ENCODE measurements around the gene CTNNA3. TPM values are rescaled to one million over a fixed set of nuclear protein-coding genes. Genes with fewer than 3 reads are reported as not detected.

The CTNNA3 gene
- total RNA-seq, 1 donor from 2014 or later, result 0.30 TPM

DNA sequence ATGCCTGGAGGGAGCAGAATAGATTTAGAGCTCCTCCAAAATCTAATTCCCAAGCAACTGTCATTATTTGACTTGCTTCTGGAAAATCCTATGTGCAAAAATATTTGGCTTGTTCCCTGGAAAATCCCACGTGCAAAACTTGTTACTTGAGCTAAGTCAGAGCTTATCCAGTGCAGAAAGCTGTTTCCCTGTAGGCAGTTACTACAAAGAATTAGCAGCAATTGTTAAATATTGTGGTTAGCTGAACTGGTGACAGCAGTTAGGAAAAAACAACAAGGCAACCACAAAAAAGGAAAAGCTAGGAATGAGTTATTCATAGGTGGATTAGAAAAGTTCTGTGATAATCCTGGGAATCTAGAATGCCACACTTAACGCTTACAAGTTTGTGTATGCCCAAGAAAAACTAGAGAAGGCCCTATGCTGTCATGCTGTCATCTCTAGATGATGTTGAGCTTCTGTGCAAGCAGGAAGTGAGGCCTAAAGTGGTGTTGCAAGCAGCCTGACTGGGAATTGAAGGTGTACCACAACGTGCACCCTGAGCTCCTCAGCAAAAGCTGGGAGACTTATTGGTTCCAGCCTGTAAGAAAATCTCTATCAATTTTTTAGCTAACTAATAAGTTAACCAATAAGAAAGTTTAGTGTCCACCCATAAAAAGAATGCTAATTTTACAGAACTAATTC lies 1508.8 kb downstream of the CTNNA3 start:
- TF ChIP-seq, protein P1, sequence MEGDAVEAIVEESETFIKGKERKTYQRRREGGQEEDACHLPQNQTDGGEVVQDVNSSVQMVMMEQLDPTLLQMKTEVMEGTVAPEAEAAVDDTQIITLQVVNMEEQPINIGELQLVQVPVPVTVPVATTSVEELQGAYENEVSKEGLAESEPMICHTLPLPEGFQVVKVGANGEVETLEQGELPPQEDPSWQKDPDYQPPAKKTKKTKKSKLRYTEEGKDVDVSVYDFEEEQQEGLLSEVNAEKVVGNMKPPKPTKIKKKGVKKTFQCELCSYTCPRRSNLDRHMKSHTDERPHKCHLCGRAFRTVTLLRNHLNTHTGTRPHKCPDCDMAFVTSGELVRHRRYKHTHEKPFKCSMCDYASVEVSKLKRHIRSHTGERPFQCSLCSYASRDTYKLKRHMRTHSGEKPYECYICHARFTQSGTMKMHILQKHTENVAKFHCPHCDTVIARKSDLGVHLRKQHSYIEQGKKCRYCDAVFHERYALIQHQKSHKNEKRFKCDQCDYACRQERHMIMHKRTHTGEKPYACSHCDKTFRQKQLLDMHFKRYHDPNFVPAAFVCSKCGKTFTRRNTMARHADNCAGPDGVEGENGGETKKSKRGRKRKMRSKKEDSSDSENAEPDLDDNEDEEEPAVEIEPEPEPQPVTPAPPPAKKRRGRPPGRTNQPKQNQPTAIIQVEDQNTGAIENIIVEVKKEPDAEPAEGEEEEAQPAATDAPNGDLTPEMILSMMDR (IDR thresholded peaks at IDR 0.05), result no peak
- peaks cover 6% of the 10 kb centered on the region for H3K4me1 Mint-ChIP-seq (ENCODE audit: unreplicated experiment)
- H3K4me3 Mint-ChIP-seq (ENCODE audit: unreplicated experiment), result no peak overlapping the region
- H3K27ac Mint-ChIP-seq (ENCODE audit: unreplicated experiment), result no peak overlapping the region
- H3K9me3 Mint-ChIP-seq (ENCODE audit: unreplicated experiment), result no peaks in the 10 kb centered on the region
- no peak for DNase-seq (ENCODE audit: extremely low spot score, unreplicated experiment)
- no peaks in the 10 kb centered on the region for H3K36me3 Mint-ChIP-seq (ENCODE audit: unreplicated experiment)
- no peaks in the 10 kb centered on the region for H3K27me3 Mint-ChIP-seq (ENCODE audit: unreplicated experiment)

DNA sequence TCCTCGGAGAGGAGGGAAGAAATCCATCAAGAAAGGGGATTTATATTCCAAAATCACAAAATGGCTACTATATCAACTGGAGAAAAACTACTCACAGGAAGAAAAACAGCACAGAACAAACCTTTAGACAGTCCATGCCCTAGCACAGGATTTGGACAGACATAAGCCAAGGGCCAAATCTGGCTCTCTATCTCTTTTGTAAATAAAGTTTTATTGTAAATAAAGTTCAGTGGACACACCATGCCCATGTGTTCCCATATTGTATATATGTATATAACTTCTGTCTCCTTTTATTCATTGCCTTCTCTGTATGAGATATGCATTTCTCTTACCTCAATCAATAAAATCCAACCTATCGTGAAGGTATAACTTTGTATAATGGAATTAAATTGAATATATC lies 1513.0 kb downstream of the CTNNA3 start:
- Mint-ChIP-seq H3K27ac (ENCODE audit: unreplicated experiment) (no peak overlapping the region), H3K27me3 (ENCODE audit: unreplicated experiment) (no peaks in the 10 kb centered on the region), H3K9me3 (ENCODE audit: unreplicated experiment) (no peaks in the 10 kb centered on the region), H3K4me3 (ENCODE audit: unreplicated experiment) (no peak overlapping the region), H3K36me3 (ENCODE audit: unreplicated experiment) (no peaks in the 10 kb centered on the region), H3K4me1 (ENCODE audit: unreplicated experiment) (peaks cover 6% of the 10 kb centered on the region)
- no peak for DNase-seq (ENCODE audit: extremely low spot score, unreplicated experiment)
- TF ChIP-seq, protein P1 (IDR thresholded peaks at IDR 0.05), result no peak

DNA sequence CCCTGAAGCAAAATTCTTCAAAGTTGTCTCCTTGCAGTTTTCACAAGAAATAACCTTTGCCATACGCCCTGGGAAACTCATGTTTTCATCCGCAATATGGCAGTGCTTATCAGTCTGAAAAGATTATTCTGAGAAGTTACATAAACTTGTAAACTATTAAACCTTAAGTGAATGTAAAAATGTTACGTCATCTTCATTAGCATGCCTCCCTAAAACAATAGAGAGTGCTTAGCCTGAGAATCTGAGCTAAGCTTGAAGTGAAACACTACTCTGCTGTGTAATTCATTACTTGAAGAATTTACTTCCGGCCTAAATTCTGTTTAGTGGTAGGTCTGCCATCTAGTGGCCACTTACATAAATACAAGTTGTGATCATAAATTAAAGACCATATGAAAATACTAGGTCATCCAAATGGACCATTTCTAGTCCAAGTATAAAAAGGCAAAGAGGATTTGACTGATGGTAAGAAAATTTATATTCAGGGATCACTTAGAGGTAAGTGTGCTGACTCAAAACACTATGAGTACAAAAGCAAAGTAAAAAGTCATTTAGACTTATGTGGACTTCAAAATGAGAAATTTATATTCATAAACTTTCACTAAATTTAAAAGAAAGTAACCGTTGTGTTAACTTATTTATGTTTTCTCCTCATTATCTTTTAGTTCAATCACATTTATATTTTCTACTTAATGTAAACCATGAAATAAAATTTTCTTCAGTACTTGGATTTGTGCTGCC lies 1515.2 kb downstream of the CTNNA3 start:
- no peak for DNase-seq (ENCODE audit: extremely low spot score, unreplicated experiment)
- Mint-ChIP-seq H3K36me3 (ENCODE audit: unreplicated experiment) (no peaks in the 10 kb centered on the region), H3K4me3 (ENCODE audit: unreplicated experiment) (no peak overlapping the region), H3K9me3 (ENCODE audit: unreplicated experiment) (no peaks in the 10 kb centered on the region), H3K27me3 (ENCODE audit: unreplicated experiment) (no peaks in the 10 kb centered on the region), H3K27ac (ENCODE audit: unreplicated experiment) (no peak overlapping the region), H3K4me1 (ENCODE audit: unreplicated experiment) (no peaks in the 10 kb centered on the region)
- TF ChIP-seq, protein P1 (IDR thresholded peaks at IDR 0.05), result peak; percentile 69

DNA sequence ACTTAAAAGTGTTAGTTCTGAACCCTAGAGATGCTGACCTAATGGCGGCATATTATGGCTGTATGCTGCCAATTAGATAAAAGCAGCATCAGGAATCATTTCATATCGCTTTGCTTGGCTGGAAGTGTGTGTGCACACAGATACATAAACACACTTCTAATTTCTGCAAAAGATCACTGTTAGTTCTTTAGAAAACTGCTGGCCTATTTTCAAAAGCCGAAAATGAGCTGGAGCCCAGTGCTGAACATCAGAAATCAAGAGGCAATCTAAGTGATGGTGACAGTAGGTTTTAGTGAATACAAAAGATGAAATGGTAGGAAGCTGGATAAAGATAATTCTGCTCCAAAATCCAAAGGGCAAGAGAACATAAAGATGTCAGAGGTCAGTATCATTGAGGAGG lies 1516.0 kb downstream of the CTNNA3 start:
- no peak overlapping the region for H3K4me3 Mint-ChIP-seq (ENCODE audit: unreplicated experiment)
- H3K36me3 Mint-ChIP-seq (ENCODE audit: unreplicated experiment), result no peaks in the 10 kb centered on the region
- no peaks in the 10 kb centered on the region for H3K27me3 Mint-ChIP-seq (ENCODE audit: unreplicated experiment)
- no peak for DNase-seq (ENCODE audit: extremely low spot score, unreplicated experiment)
- TF ChIP-seq, protein P1 (IDR thresholded peaks at IDR 0.05), result no peak
- H3K27ac Mint-ChIP-seq (ENCODE audit: unreplicated experiment), result no peak overlapping the region
- no peaks in the 10 kb centered on the region for H3K9me3 Mint-ChIP-seq (ENCODE audit: unreplicated experiment)
- no peaks in the 10 kb centered on the region for H3K4me1 Mint-ChIP-seq (ENCODE audit: unreplicated experiment)

DNA sequence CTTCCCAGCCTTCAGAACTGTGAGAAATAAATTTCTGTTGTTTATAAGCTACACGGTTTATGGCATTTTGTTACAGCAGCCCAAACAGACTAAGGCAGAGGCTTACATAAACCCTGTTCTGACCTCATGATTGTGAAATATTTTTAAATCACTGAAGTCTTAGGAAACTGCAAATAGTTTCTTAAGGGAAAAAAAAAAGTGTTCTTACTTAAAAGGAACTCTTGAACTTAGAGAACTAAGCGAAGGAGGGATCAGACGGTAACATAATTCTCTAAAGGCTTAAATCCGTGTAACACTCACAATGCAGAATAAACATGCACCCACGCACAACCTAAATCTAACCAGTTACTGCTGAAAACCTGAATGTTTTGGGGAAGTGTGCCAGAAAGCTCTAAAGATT lies 1519.2 kb downstream of the CTNNA3 start:
- Mint-ChIP-seq H3K36me3 (ENCODE audit: unreplicated experiment) (no peaks in the 10 kb centered on the region), H3K4me1 (ENCODE audit: unreplicated experiment) (no peaks in the 10 kb centered on the region), H3K27me3 (ENCODE audit: unreplicated experiment) (peaks cover 2% of the 10 kb centered on the region), H3K27ac (ENCODE audit: unreplicated experiment) (no peak overlapping the region), H3K9me3 (ENCODE audit: unreplicated experiment) (no peaks in the 10 kb centered on the region), H3K4me3 (ENCODE audit: unreplicated experiment) (no peak overlapping the region)
- TF ChIP-seq, protein P1 (IDR thresholded peaks at IDR 0.05), result no peak
- DNase-seq (ENCODE audit: extremely low spot score, unreplicated experiment), result no peak
